CD4-positive, alpha-beta T cell treated with Interleukin-4 for 4 hours (primary cell): ENCODE results near the gene NAPSA.

Experiments used
- DNase-seq: peaks from one replicate; pipeline ENCODE4 v3.0.0-alpha.2; 2020

Gene NAPSA

GRCh38 chr19:50383852-50384684, 18.6 kb upstream of the NAPSA start, which contains the start of gene POLD1:
Gene POLD1 (plus strand): TSS chr19:50384347. CDS start chr19:50398852, 14,505 bp downstream.
- peak; percentile 97 for DNase-seq

- DNase-seq: no peak
Observed at GRCh38 chr19:50383001-50383851, 17.8 kb upstream of the NAPSA start.

- DNase-seq: no peak
Observed at GRCh38 chr19:50381881-50382729, 16.7 kb upstream of the NAPSA start.

- DNase-seq: no peak
Observed at GRCh38 chr19:50380751-50381151, 15.3 kb upstream of the NAPSA start.

GRCh38 chr19:50380137-50380536, 14.7 kb upstream of the NAPSA start:
- no peak for DNase-seq

- DNase-seq: no peak
Observed at GRCh38 chr19:50379602-50380001, 14.2 kb upstream of the NAPSA start.

GRCh38 chr19:50378863-50379236, 13.4 kb upstream of the NAPSA start:
- DNase-seq: no peak

GRCh38 chr19:50378169-50378862, 12.9 kb upstream of the NAPSA start:
- no peak for DNase-seq

- no peak for DNase-seq
Observed at GRCh38 chr19:50377517-50377916, 12.1 kb upstream of the NAPSA start.

- DNase-seq: peak; percentile 36
Observed at GRCh38 chr19:50377051-50377461, 11.6 kb upstream of the NAPSA start.

- DNase-seq: peak; percentile 96
Observed at GRCh38 chr19:50376166-50377050, 11.0 kb upstream of the NAPSA start, which contains the start of gene NR1H2. Gene NR1H2 (plus strand): TSS chr19:50376457. CDS start chr19:50377606, 1,149 bp downstream.

- DNase-seq: no peak
Observed at GRCh38 chr19:50371914-50372475, 6.6 kb upstream of the NAPSA start.

- peak; percentile 82 for DNase-seq
Observed at GRCh38 chr19:50368649-50369570, 3.5 kb upstream of the NAPSA start.

- DNase-seq: no peak
Observed at GRCh38 chr19:50362656-50363424, 2.6 kb downstream of the NAPSA start.

- DNase-seq: no peak
Observed at GRCh38 chr19:50362030-50362412, 3.4 kb downstream of the NAPSA start.

- DNase-seq: no peak
Observed at GRCh38 chr19:50361290-50362029, 4.0 kb downstream of the NAPSA start.

GRCh38 chr19:50359328-50359818, 6.1 kb downstream of the NAPSA start:
- no peak for DNase-seq
